Measurements from ENCODE around the gene NINJ2. TPM values are rescaled to one million over a fixed set of nuclear protein-coding genes. Genes with fewer than 3 reads are reported as not detected.

Gene NINJ2
- total and polyA plus RNA-seq, 10 of the 15 experiments (the other 5 are each of a cell fraction or from before 2014, with no cell fraction given), result 8.9 to 51.6 (median 21.3) TPM

DNA sequence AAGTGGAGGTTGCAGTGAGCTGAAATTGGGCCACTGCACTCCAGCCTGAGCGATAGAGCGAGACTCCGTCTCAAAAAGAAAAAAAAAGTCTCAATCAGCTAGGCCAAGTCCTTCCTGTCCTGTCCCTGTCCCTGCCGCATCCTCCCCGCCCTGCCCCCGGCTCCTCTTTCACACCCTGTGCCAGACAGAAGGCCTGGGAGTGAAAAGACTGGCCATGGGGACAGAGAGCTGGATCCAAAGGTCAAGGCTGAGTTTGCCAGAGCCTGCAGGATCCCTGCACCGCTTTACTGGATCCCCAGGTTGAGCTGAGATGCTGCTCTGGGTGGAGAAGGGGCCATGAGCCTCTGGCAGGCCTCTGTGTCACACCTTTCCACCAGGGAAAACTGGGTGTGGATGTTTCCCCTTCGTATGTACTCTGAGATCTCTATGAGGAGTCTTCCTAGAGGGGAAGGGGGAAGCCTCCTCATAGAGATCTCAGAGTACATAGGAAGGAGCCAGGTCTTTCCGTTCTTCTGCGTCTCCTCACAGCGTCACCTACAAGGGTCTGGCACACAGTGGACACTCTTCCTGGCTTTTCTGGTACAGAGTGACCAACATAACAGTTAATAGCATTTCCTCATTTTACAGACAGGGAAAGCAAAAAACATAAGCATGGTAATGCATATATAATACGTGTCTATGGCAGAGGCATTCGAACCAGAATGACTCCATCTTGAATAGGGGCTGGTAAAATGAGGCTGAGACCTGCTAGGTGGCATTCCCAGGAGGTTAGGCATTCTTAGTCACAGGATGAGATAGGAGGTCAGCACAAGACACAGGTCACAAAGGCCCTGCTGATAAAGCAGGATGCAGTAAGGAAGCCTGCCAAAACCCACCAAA is 35.1 kb downstream of the NINJ2 start:
- no peak overlapping the region for H3K4me3 ChIP-seq
- TF ChIP-seq NRF1 (conservative IDR thresholded peaks at IDR 0.05; ENCODE audit: low read depth, low read length) (no peak), EP300 (IDR thresholded peaks at IDR 0.05; ENCODE audit: borderline replicate concordance in 1 of 2, control insufficient read depth in 1 of 2, low read depth in 2 of 2, low read length in 2 of 2) (no peak), GATAD2B (conservative IDR thresholded peaks at IDR 0.05; ENCODE audit: low read depth) (no peak), SIN3A (IDR thresholded peaks at IDR 0.05; ENCODE audit: low read depth, low read length) (no peak), NFYA (IDR thresholded peaks at IDR 0.05; ENCODE audit: borderline replicate concordance, low read depth, low read length) (no peak), EED (IDR thresholded peaks at IDR 0.05; ENCODE audit: low read depth) (no peak)
- no peaks in the 10 kb centered on the region for H3K36me3 ChIP-seq (ENCODE audit: control insufficient read depth in 2 of 2, insufficient read depth in 2 of 2, low read length in 1 of 2)
- no TSS peak for BruUV-seq (replicated peaks)
- ChIA-PET CTCF (interaction anchor here (1.5 to 1.7 kb wide), 2 partner anchors 14 to 188 kb away, joined by 6 to 7 read pairs; no protein-coding TSS in a partner anchor), RAD21 (ENCODE audit: unreplicated experiment) (interaction anchor here (5.7 kb wide), 1 partner anchor 13 kb away, joined by 29 read pairs; no protein-coding TSS in a partner anchor), POLR2A (interaction anchor here (0.8 to 0.9 kb wide), 2 partner anchors 15 to 50 kb away, joined by 3 read pairs; no protein-coding TSS in a partner anchor), SMC1A (ENCODE audit: uncharacterized antibody, unreplicated experiment) (interaction anchor here (0.7 to 6.2 kb wide), 2 partner anchors 13 to 52 kb away, joined by 3 to 33 read pairs; no protein-coding TSS in a partner anchor)
- in situ Hi-C loops (cut with MboI) (no loop called here), intact Hi-C loops (cut with micrococcal nuclease; ENCODE audit: unreplicated experiment) (no loop called here)
- peaks cover 19% of the 10 kb centered on the region for H3K4me1 ChIP-seq (ENCODE audit: control insufficient read depth, insufficient read depth, low read length)
- DNase-seq (ENCODE audit: low read depth, low spot score) (no peak), ATAC-seq (no peak), FAIRE-seq (no peak)
- no peak overlapping the region for H2AFZ ChIP-seq (ENCODE audit: control insufficient read depth, low read depth, low read length)
- no peak overlapping the region for H3K9ac ChIP-seq (ENCODE audit: control insufficient read depth, insufficient read depth, low read length)
- peaks cover 11% of the 10 kb centered on the region for H3K79me2 ChIP-seq (ENCODE audit: control insufficient read depth, insufficient read depth, low read length)
- H3K9me3 ChIP-seq (replicated peaks; ENCODE audit: control insufficient read depth, insufficient read depth, low read length), result no peaks in the 10 kb centered on the region
- H3K27me3 ChIP-seq (replicated peaks in 1 of 2; ENCODE audit: control insufficient read depth in 2 of 2, insufficient read depth in 2 of 2, low read length in 1 of 2), result no peaks in the 10 kb centered on the region
- no peak overlapping the region for H3K27ac ChIP-seq (ENCODE audit: control insufficient read depth, insufficient read depth)
- 77% methylated on average over 13 of the region's 13 CpGs for WGBS (ENCODE audit: insufficient coverage, insufficient replicate concordance, low lambda C conversion rate, missing lambda C conversion rate)
- H4K20me1 ChIP-seq (ENCODE audit: control insufficient read depth, insufficient read depth), result no peaks in the 10 kb centered on the region
- H3K4me2 ChIP-seq (ENCODE audit: control insufficient read depth, insufficient read depth), result no peak overlapping the region

All from GM12878 (cell line).